Lower lobe of right lung (tissue), 2 donors: ENCODE results near the gene RFX4. TPM values are rescaled to one million over a fixed set of nuclear protein-coding genes. Genes with fewer than 3 reads are reported as not detected.

Experiments
- ATAC-seq, 2 donors: fragments of 200-7000 bp; cut with Tn5 transposase; one replicate each; pipeline ENCODE4 v1.9.1; 2020 to 2022; ENCODE audit warnings: mild to moderate bottlenecking in 2 of 2, moderate library complexity in 2 of 2
- DNase-seq: peaks from one replicate; pipeline ENCODE4 v3.0.0-alpha.2; 2020
- H3K27ac ChIP-seq: fragments of 200-600 bp; one replicate; pipeline ENCODE4 v1.8.0; 2022
- H3K27me3 ChIP-seq: fragments of 200-600 bp; one replicate; pipeline ENCODE4 v1.8.0; 2022; ENCODE audit warnings: low read depth
- H3K36me3 ChIP-seq: fragments of 200-600 bp; one replicate; pipeline ENCODE4 v1.8.0; 2022; ENCODE audit warnings: mild to moderate bottlenecking
- H3K4me1 ChIP-seq: fragments of 200-600 bp; one replicate; pipeline ENCODE4 v1.8.0; 2022
- H3K4me3 ChIP-seq: fragments of 200-600 bp; one replicate; pipeline ENCODE4 v1.8.0; 2022; ENCODE audit warnings: mild to moderate bottlenecking
- H3K9me3 ChIP-seq: fragments of 200-600 bp; one replicate; pipeline ENCODE4 v1.8.0; 2022
- CTCF ChIP-seq: fragments of 200-600 bp; IDR thresholded peaks from one replicate; pipeline ENCODE4 v1.8.0; 2022; ENCODE audit warnings: antibody characterized with exemption, mild to moderate bottlenecking
- intact Hi-C: fragments of 100-400 bp; cut with DNase I; formaldehyde crosslinking; loops from one replicate; pipeline ENCODE4 v1.11.0; 2022
- total RNA-seq: library from RNA; stranded (reverse); fragmentation: NEBNext Ultra II Directional; extraction: Animal tissue kit (Norgen Biotek cat#: 25700); gene quantifications from one replicate; pipeline ENCODE4 v1.2.1, GENCODE V29; 2021
- donor health status: DM: no; HTN: yes; CAD: no; lungs with severe emphysema.

The RFX4 gene
- total RNA-seq, 1 donor from 2014 or later: not detected

DNA sequence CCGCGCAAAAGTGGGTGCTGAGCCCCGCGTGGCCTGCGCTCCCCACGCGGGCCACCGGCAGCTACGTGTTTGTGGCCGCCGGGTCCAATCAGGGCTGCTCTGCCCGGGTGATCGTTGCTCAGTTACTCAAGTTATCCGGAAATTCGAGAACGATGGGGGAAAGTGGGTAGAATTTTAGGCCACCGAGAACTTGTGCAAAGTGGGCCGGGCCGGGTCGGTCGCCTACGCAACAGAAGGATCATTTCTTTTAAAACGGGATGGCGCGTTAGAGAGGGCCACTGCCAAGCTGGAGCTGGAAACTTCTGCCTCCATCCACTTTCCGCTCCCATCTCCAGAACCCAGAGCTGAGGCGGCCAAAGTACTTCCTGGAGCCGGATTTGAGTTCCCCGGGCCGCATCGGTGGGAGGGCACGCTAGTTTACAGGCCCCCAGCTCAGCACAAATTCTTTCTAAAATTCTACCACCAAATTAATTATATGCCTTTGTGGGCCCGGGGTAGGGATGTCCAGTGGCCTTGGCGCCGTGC is 3.5 kb downstream of the RFX4 start:
- Histone ChIP-seq H3K27me3 (peaks cover 95% of the 10 kb centered on the region), H3K4me3 (no peak overlapping the region), H3K9me3 (no peaks in the 10 kb centered on the region), H3K4me1 (peaks cover 42% of the 10 kb centered on the region), H3K27ac (no peak overlapping the region), H3K36me3 (no peaks in the 10 kb centered on the region)
- no peak for ATAC-seq
- TF ChIP-seq CTCF: no peak
- no peak for DNase-seq
- intact Hi-C loops: no loop called here

- H3K27me3 ChIP-seq: peaks cover 97% of the 10 kb centered on the region
Measured at GRCh38 chr12:106586803-106587684, 4.2 kb downstream of the RFX4 start.

GRCh38 chr12:106588771-106589170 is 6.0 kb downstream of the RFX4 start:
- Histone ChIP-seq H3K4me3 (no peak overlapping the region), H3K27ac (no peak overlapping the region), H3K9me3 (no peaks in the 10 kb centered on the region), H3K27me3 (peaks cover 89% of the 10 kb centered on the region), H3K36me3 (no peaks in the 10 kb centered on the region), H3K4me1 (peaks cover 20% of the 10 kb centered on the region)
- intact Hi-C loops: no loop called here
- TF ChIP-seq CTCF: no peak
- DNase-seq: no peak
- no peak for ATAC-seq

More at GRCh38 chr12:106586803-106587684, 4.2 kb downstream of the RFX4 start:
- H3K4me3 ChIP-seq: no peak overlapping the region
- H3K9me3 ChIP-seq: no peaks in the 10 kb centered on the region
- no peaks in the 10 kb centered on the region for H3K36me3 ChIP-seq
- no peak for ATAC-seq
- DNase-seq: no peak
- peaks cover 37% of the 10 kb centered on the region for H3K4me1 ChIP-seq
- intact Hi-C loops: no loop called here
- no peak overlapping the region for H3K27ac ChIP-seq
- no peak for TF ChIP-seq CTCF

DNA sequence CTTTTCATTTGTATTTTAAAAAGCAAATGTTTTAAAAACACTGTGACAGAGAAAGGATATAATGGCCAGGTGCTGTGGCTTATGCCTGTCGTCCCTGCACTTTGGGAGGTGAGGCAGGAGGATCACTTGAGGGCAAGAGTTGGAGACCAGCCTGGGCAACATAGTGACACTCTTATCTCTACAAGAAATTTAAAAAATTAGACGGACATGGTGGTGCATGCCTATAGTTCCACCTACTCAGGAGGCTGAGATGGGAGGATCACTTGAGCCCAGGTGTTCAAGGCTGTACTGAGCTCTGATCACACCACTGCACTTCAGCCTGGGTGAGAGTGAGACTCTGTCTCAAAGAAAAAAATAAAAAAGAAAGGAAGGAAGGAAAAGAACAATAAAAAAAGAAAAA is 7.8 kb downstream of the RFX4 start:
- H3K27me3 ChIP-seq: peaks cover 83% of the 10 kb centered on the region
- H3K27ac ChIP-seq: no peak overlapping the region
- ATAC-seq (no peak), DNase-seq (no peak)
- no peaks in the 10 kb centered on the region for H3K9me3 ChIP-seq
- intact Hi-C loops: no loop called here
- no peaks in the 10 kb centered on the region for H3K36me3 ChIP-seq
- peaks cover 11% of the 10 kb centered on the region for H3K4me1 ChIP-seq
- H3K4me3 ChIP-seq: no peak overlapping the region
- TF ChIP-seq CTCF: no peak

DNA sequence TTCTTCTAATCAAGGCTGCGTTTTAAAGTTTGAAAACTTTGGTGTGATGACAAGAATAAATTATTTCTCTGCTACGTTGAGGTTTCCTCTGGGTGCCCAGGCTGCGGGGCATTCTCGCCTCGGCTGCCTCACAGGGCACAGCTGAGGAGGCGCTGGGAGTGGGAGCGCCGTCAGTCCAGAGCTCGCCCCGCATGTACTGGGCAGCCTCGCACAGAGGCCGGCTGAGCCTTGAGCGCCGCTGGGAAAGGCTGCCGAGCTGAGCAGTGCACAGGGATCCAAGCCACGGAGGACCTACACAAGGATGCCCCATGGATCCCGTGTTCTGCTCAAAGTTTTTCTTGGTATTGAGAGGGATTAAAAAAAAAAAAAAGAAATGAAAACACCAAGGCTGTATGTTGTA is 11.6 kb downstream of the RFX4 start:
- DNase-seq: no peak

More for the DNA sequence above, 11.6 kb downstream of the RFX4 start:
- Histone ChIP-seq H3K27me3 (peaks cover 48% of the 10 kb centered on the region), H3K9me3 (no peaks in the 10 kb centered on the region), H3K27ac (no peak overlapping the region), H3K4me3 (no peak overlapping the region), H3K4me1 (no peaks in the 10 kb centered on the region), H3K36me3 (no peaks in the 10 kb centered on the region)
- intact Hi-C loops: no loop called here
- TF ChIP-seq CTCF: no peak
- no peak for ATAC-seq
